HG02678 (cell line): ENCODE data around the gene ADAMTS2.
"Not testable (repeated sequence)": the region's sequence is repeated elsewhere in the genome, so short reads cannot be mapped to it uniquely, and the experiment has no call there.

Experiments
- ATAC-seq: cut with Tn5 transposase; IDR thresholded peaks from one replicate; pipeline ENCODE4 v1.9.1; 2021; ENCODE audit warnings: mild to moderate bottlenecking, moderate library complexity; ENCODE audit not compliant: unreplicated experiment

Gene ADAMTS2

GRCh38 chr5:179327021-179327735, 18.1 kb downstream of the ADAMTS2 start:
- ATAC-seq = no peak

DNA sequence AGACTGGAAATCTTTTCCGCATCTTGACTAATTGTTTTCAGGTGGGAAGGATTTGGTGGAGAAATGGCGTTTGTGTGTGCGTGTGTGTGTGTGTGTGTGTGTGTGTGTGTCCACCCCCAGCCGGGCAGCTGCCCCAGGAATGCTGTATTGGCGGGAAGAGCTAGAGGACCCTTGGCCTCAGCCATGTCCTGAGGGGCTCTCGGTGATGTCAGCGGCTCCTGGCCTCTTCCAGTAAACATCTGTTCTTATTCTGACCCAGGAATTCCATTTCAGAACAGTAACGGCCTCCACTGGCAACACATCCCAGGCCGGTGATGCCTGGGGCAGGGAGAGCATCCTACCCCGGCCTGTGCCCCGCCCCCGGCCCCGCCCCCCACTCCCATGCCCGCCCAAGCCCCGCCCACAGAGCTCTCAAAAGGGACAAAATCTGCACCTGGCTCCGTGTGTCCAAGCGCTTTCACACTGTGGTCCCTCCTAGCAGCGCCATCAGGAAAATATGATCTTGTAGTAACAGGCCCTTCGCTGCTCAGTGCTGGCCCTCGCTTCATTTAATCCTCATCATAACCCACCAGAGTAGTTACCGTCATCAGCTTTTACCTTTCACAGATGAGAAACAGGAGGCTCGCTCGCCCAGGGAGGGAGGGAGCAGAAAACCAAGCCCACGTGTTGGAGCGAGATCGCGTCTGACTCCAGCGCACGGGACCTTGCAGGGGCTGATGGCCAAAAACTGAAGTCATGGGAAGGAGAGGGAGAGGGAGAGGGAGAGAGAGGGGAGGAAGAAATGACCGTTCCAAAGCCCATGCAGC, 18.9 kb downstream of the ADAMTS2 start:
- ATAC-seq = no peak

DNA sequence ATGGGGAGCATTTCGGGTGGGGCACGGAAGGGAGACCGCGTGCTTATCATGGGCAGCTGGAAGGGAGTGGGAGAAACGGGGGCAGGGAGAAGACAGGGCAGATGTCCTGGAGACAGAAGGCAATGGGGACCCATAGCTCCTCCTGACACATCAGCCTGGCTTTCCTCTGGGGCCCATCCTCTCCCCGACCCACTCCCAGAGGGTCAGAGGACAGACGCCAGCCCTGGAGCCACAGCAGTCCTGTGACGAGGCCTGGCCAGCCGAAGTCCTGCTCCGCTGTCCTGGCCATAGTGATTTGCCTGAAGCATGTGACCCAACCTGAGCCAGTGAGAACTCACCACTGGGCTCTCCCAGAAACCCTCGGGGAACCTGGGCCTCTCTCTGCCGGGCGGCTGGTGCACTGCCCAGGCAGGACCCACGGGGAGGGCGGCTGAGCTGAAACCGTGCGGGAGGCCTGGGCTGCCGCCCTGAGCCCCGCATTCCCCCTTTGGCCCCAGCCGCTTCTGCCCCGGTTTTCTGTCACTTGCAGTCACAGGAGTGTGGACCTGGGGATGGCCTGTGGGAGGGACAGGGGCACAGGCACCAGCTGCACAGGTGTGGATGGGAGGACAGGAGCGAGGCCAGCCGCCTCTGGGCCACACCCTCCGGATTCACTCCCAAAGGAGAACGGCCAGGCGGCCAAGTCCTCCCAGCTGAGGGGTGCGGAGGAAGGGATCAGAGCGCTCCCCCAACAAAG, 19.8 kb downstream of the ADAMTS2 start:
- no peak for ATAC-seq

DNA sequence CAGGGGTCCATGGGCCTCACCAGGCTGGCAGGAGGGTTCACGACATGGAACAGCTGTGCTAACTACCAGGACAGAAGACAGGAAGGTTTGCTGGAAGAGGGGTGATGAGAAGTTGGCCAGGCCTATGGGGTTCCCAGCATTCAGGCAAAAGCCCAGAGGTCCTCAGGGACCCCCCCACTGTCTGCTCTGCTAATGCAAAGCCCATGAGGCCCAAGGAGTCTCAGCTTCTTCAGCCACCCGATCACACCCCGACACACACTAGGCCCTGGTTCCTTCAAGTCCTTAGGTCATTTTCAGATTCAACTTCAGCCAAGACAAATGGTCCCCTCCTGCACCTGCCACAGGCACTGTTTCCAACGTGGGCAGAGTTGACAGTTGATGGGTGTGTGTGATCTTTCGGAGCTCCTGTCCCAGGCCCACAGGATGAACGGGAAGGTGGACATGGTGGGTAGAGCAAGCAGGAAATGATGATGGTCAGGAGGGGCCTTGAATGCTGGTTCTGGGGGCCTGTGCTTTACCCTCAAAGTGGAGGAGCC, 20.4 kb downstream of the ADAMTS2 start:
- ATAC-seq = no peak

DNA sequence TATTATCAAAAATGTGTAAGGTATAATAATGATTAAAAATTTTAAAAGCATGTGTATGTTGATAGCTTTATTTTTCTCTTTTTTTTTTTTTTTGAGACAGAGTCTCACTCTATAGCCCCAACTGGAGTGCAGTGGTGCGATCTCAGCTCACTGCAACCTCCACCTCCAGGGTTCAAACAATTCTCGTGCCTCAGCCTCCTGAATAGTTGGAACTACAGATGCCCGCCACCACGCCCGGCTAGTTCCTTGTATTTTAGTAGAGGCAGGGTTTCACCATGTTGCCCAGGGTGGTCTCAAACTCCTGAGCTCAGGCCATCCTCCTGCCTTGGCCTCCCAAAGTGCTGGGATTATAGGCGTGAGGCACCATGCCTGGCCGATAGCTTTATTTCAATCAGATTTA, 20.9 kb downstream of the ADAMTS2 start:
- not testable (repeated sequence) for ATAC-seq

GRCh38 chr5:179323026-179323870, 22.0 kb downstream of the ADAMTS2 start:
- ATAC-seq = no peak

DNA sequence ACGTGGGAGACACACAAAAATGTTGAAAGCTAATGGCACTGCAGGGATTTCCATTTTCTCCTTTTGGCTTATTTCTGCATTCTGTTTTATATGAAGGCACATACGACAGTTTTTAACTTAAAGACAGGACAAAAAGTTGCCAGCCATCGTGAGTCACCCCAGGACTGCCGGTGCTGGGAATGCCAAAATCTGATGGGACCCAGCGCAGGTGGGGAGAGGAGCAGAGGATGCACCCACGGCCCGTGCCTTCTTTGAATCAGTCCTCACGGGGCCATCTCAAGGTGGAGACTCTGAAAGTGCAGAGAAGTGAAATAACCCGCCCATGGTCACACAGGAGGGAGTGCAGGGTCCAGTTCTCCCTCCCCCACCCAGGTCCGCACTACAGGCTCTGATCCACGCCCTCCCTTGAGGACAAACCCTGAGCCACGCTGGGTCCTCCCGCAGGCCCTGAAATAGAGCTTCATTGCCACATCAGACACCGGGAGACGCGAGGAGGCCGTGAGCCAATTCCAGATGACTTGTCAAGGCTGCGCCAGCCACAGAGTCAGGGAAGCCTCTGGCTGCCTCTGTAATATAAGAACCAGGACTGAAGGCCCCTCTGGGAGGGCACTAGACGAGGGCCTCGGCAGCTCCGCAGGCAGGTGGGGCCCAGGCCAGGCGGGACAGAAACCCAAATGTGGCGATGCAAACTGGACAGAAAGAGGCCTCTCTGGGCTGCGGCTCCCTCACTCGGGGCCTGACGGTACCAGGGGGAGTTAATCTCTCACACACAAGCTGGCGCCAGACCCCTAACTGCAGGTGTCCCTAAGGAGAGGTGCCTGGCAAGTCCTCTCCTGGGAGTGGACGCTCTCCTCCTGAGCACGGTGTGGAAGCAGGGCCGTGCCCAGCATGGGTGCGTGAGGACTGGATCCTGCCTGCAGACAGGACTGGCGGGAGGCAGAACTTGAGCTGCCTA, 22.9 kb downstream of the ADAMTS2 start:
- no peak for ATAC-seq

- ATAC-seq = no peak
These were observed 23.9 kb downstream of the ADAMTS2 start for GRCh38 chr5:179321206-179321987.

DNA sequence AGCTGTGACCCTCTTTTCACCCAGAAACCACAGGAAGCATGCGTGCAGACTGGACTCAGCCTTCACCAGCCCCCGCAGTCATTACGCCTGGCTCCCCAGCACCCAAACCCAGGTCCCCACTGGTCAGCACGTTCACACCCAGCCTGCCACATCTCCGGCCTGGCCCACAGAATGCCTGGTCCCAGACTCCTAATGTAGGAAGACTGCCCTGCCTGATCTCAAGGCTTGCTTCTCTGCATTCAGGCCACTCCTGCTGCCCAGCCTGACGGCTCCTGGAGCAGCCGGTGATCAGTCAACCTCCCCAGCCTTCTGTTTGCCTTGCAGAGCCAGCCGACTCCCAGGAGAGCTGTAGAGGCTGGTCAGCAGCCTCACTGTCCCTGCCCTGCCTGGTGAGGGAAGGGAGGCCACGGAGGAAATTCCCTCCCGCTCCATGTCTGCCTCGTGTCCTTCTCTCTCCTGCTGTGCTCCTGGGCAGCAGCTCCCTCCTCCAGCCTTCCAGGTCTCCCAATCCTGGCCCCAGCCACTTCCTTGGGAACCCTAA, 25.4 kb downstream of the ADAMTS2 start:
- no peak for ATAC-seq

DNA sequence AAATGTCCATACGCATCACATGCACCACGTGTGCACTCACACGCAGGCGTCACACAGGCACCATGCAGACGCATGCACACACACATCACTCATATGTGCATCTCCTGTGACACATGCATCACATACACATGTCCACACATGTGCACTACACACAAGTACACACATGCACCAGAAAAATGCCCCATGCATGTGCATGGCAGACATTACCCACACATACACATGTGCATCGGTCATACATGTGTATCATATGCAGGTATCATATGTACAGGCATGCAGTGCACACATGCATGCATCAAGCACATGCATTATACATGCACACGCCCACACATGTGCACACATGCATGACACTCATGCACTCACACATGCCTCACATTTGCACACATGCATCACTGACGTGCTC, 26.1 kb downstream of the ADAMTS2 start:
- no peak for ATAC-seq

- no peak for ATAC-seq
These were observed 26.9 kb downstream of the ADAMTS2 start for GRCh38 chr5:179318221-179318955.

DNA sequence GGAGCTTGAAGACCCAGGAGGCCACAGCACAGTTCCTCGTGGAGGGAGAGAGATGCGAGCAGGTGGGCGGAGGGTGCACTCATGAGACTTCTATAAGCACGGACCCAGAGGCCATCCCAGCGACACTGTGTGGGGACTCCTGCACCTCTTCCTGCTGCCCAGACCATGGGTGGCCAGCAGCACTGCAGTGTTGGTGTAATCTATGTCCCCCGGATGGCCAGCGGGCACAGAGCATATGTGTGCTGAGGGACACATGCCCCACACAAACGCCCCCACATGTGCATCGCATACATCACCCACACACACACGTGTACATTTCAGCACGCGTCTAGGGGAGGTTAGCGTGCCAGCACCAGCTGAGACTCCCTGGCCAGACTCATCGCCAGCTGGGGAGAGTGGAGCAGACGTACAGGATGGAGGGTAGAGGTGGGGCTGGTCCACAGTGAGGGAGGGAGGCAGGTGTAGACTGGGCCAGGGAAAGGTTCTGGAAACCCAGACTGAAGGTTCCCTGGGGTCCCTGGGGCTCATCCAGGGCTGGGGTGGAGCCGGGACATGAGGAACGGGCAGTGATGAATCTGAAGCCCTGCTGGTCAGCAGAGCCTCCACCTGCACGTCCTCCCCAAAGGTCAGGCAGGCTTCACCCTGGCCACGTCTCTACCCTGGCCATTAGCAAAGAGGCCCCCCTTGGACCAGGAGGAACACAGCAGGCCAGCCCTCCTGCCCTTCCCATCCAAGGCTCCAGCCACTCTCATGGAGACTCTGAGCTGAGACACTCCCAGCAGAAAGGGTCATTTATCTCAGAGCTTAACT, 27.6 kb downstream of the ADAMTS2 start:
- no peak for ATAC-seq

DNA sequence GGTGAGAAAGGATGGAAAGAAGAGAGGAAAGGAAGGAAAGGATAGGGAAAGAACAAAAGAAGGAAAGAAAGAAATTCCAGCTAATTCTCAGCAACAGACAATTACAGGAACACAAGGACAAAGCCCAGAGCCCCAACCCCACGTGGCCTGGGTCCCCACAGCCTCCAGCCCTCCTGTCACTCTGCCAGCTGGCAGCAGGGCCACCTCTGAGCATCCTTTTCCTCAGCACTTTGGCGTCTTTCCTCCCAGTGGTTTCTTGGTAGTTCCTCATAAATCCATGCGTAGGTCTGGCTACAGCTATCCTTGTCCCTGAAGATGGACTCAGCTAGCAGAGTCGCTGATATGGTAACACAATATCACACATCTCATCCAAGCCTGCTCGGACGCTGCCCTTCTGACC, 28.3 kb downstream of the ADAMTS2 start:
- no peak for ATAC-seq

DNA sequence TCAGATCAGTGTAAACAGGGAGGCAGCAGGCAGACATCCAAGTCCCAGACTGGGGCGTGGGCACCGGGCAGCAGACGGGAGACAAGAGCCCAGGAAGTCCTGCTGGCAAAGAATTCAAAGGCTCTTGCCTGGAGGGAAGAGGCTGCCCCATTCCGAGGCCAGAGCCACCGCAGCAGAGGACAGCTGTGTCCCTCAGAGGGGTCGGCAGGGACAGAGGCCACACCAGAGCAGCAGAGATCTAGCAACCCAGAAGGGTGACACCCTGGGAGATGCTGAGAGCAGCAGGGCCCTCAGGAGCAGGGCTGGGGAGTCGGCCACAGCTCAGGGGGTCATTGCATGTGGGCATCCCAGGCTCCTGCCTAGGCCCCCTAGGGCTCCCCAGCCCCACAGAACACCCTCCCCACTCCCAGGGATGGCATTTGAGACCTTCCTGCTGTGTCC, 29.1 kb downstream of the ADAMTS2 start:
- ATAC-seq = no peak

- ATAC-seq = no peak
These were observed 29.8 kb downstream of the ADAMTS2 start for GRCh38 chr5:179315356-179315890.

- ATAC-seq = no peak
These were observed 30.5 kb downstream of the ADAMTS2 start for GRCh38 chr5:179314606-179315355.
